HepG2 (cell line): ENCODE data around the gene CKAP5. TPM values are rescaled to one million over a fixed set of nuclear protein-coding genes. Genes with fewer than 3 reads are reported as not detected.

Experiments used
- ATAC-seq: fragments of 200-7000 bp; cut with Tn5 transposase; 3 replicates; pipeline ENCODE4 v1.9.1; 2020; ENCODE audit warnings: mild to moderate bottlenecking, moderate library complexity
- BruUV-seq: library from RNA; stranded (reverse); fragments of 400-500 nt; replicated peaks from 2 replicates; lab custom pipeline; 2021; lab: Mats Ljungman, UMichigan
- CTCF ChIA-PET: fragments of 300-600 bp; formaldehyde crosslinking; extraction: SDS; loops from one replicate; lab custom pipeline; 2021; ENCODE audit warnings: low total read pairs, inconsistent platforms, low intra/inter-chr PET ratio; lab: Yijun Ruan, JAX
- POLR2A ChIA-PET: fragments of 350-600 bp; sonication (Branson Sonifier 250); formaldehyde crosslinking; loops from one replicate; lab custom pipeline; 2020; ENCODE audit warnings: antibody characterized with exemption, inconsistent platforms; lab: Yijun Ruan, JAX
- DNase-seq: peaks from one replicate; pipeline ENCODE4 v3.0.0-alpha.2; 2015; ENCODE audit warnings: low spot score
- FAIRE-seq: peaks from 3 replicates; lab custom pipeline; 2011; peaks lifted over from hg19 to GRCh38; lab: Jason Lieb, UNC
- H2AFZ ChIP-seq: one replicate; pipeline ENCODE4 v1.6.1; 2011; ENCODE audit warnings: low read length, inconsistent platforms
- H3K27ac ChIP-seq: fragments of 300-600 bp; 3 replicates; pipeline ENCODE4 v1.8.0; 2011; ENCODE audit warnings: mixed run types, mild to moderate bottlenecking, mixed read lengths, low read length, inconsistent platforms; ENCODE audit not compliant: insufficient read depth; ENCODE audit errors: extremely low read length
- H3K27me3 ChIP-seq, 2 experiments: fragments of 200-600 bp in 1 of 2; 2 replicates in 1 of 2; 3 replicates in 1 of 2; pipeline versions ENCODE4 v1.6.0 to v1.8.0; 2011; ENCODE audit warnings: low read length in 2 of 2, mild to moderate bottlenecking in 2 of 2, moderate library complexity in 2 of 2, inconsistent platforms in 1 of 2; ENCODE audit not compliant: insufficient read depth in 2 of 2, control insufficient read depth in 1 of 2
- H3K36me3 ChIP-seq, 2 experiments: fragments of 200-600 bp in 1 of 2; replicated peaks in 1 of 2; 2 replicates in 1 of 2; 3 replicates in 1 of 2; pipeline versions ENCODE4 v1.5.1 to v1.8.0; 2011; ENCODE audit warnings: low read length in 2 of 2, inconsistent platforms in 1 of 2; ENCODE audit not compliant: insufficient read depth in 2 of 2, control insufficient read depth in 1 of 2
- H3K4me1 ChIP-seq: 2 replicates; pipeline ENCODE4 v1.5.1; 2012; ENCODE audit warnings: low read length, inconsistent platforms; ENCODE audit not compliant: insufficient read depth
- H3K4me2 ChIP-seq: 2 replicates; pipeline ENCODE4 v1.6.0; 2011; ENCODE audit warnings: low read depth, low read length, inconsistent platforms
- H3K4me3 ChIP-seq, 3 experiments: fragments of 200-600 bp in 1 of 3; sonication (generic), shearing (Covaris generic) in 1 of 3; replicated peaks in 1 of 3; 2 replicates each; pipeline ENCODE4 v1.5.1; 2011 to 2016; ENCODE audit warnings: low read length in 3 of 3, inconsistent platforms in 2 of 3, low read depth in 2 of 3, mild to moderate bottlenecking in 2 of 3, control low read depth in 1 of 3, mixed read lengths in 1 of 3; ENCODE audit not compliant: insufficient read depth in 1 of 3
- H3K79me2 ChIP-seq: one replicate; pipeline ENCODE4 v1.6.1; 2011; ENCODE audit warnings: low read length, inconsistent platforms; ENCODE audit not compliant: insufficient read depth
- H3K9ac ChIP-seq: 2 replicates; pipeline ENCODE4 v1.6.0; 2011; ENCODE audit warnings: mild to moderate bottlenecking, low read depth, low read length, inconsistent platforms; ENCODE audit not compliant: insufficient read depth
- H3K9me3 ChIP-seq: 2 replicates; pipeline ENCODE4 v1.5.1; 2012; ENCODE audit warnings: mild to moderate bottlenecking, low read length
- H4K20me1 ChIP-seq: 2 replicates; pipeline ENCODE4 v1.6.0; 2011; ENCODE audit warnings: inconsistent platforms, mild to moderate bottlenecking, low read length, moderate library complexity; ENCODE audit not compliant: insufficient read depth
- BCLAF1 ChIP-seq: fragments of 450-650 bp; IDR thresholded peaks from 2 replicates; pipeline ENCODE4 v1.6.1; 2017; ENCODE audit warnings: mild to moderate bottlenecking
- DRAP1 ChIP-seq: IDR thresholded peaks from 2 replicates; pipeline ENCODE4 v1.6.1; 2016; ENCODE audit warnings: missing genetic modification reagents, missing compliant biosample characterization
- E2F5 ChIP-seq: sonication (generic); formaldehyde crosslinking; conservative IDR thresholded peaks from 2 replicates; pipeline ENCODE4 v1.4.0; 2020; ENCODE audit warnings: missing genetic modification reagents
- GABPA ChIP-seq, 2 experiments: IDR thresholded peaks; 2 replicates each; pipeline ENCODE4 v1.6.1; 2011 to 2016; ENCODE audit warnings: low read depth in 2 of 2, low read length in 1 of 2, missing biosample characterization in 1 of 2, missing genetic modification characterization in 1 of 2
- MAF1 ChIP-seq: sonication (generic); formaldehyde crosslinking; IDR thresholded peaks from 2 replicates; pipeline ENCODE4 v1.5.0; 2020; ENCODE audit warnings: missing genetic modification reagents, borderline replicate concordance
- NR3C1 ChIP-seq: sonication (generic); formaldehyde crosslinking; IDR thresholded peaks from 2 replicates; pipeline ENCODE4 v1.4.0; 2020; ENCODE audit warnings: missing genetic modification reagents
- PHF21A ChIP-seq: sonication (generic); formaldehyde crosslinking; IDR thresholded peaks from 2 replicates; pipeline ENCODE4 v1.5.0; 2020; ENCODE audit warnings: mild to moderate bottlenecking, missing genetic modification reagents
- SMARCC2 ChIP-seq: fragments of 450-650 bp; IDR thresholded peaks from 2 replicates; pipeline ENCODE4 v1.6.1; 2017; ENCODE audit warnings: antibody characterized with exemption, mild to moderate bottlenecking
- THAP8 ChIP-seq: sonication (generic); formaldehyde crosslinking; IDR thresholded peaks from 2 replicates; pipeline ENCODE4 v1.5.1; 2020; ENCODE audit warnings: missing genetic modification reagents, mild to moderate bottlenecking, borderline replicate concordance
- ZNF232 ChIP-seq: sonication (generic); formaldehyde crosslinking; IDR thresholded peaks from 2 replicates; pipeline ENCODE4 v1.4.0; 2020; ENCODE audit warnings: missing genetic modification reagents, borderline replicate concordance
- ZNF234 ChIP-seq: sonication (generic); formaldehyde crosslinking; conservative IDR thresholded peaks from 2 replicates; pipeline ENCODE4 v1.5.1; 2020; ENCODE audit warnings: mild to moderate bottlenecking, missing genetic modification reagents
- ZNF292 ChIP-seq: sonication (generic); formaldehyde crosslinking; IDR thresholded peaks from 2 replicates; pipeline ENCODE4 v1.8.1; 2022; ENCODE audit warnings: mild to moderate bottlenecking, low read depth, missing genetic modification reagents, borderline replicate concordance
- ZNF3 ChIP-seq: IDR thresholded peaks from 2 replicates; pipeline ENCODE4 v1.7.0; 2017; ENCODE audit warnings: inconsistent platforms
- ZNF543 ChIP-seq: sonication (generic); formaldehyde crosslinking; IDR thresholded peaks from 2 replicates; pipeline ENCODE4 v1.4.0; 2020; ENCODE audit warnings: mild to moderate bottlenecking, missing genetic modification reagents
- ZNF570 ChIP-seq: sonication (generic); formaldehyde crosslinking; IDR thresholded peaks from 2 replicates; pipeline ENCODE4 v1.4.0; 2020; ENCODE audit warnings: mild to moderate bottlenecking, missing genetic modification reagents, borderline replicate concordance
- ZNF589 ChIP-seq: sonication (generic); formaldehyde crosslinking; conservative IDR thresholded peaks from 2 replicates; pipeline ENCODE4 v1.8.0; 2022; ENCODE audit warnings: mild to moderate bottlenecking, moderate library complexity, missing genetic modification reagents
- ZNF660 ChIP-seq: sonication (generic); formaldehyde crosslinking; IDR thresholded peaks from 2 replicates; pipeline ENCODE4 v1.5.1; 2020; ENCODE audit warnings: mild to moderate bottlenecking, low read depth, missing genetic modification reagents, borderline replicate concordance
- ZNF672 ChIP-seq: sonication (generic); formaldehyde crosslinking; IDR thresholded peaks from 2 replicates; pipeline ENCODE4 v1.8.1; 2022; ENCODE audit warnings: missing genetic modification reagents
- WGBS: methylation state at CpG from one replicate; pipeline ENCODE4 v1.1.6; 2017; ENCODE audit warnings: low lambda C conversion rate; 5-methylcytosine and 5-hydroxymethylcytosine counted together
- in situ Hi-C: cut with HindIII; loops from 2 replicates; pipeline ENCODE4 v1.10.0; 2017; ENCODE audit warnings: low pct_unique_long_range_greater_than_20kb; ENCODE audit not compliant: extremely low pct_ligation_motif_present
- intact Hi-C: fragments of 100-400 bp; cut with micrococcal nuclease; formaldehyde crosslinking; loops from one replicate; pipeline ENCODE4 v1.10.0; 2022; ENCODE audit not compliant: unreplicated experiment
- polyA plus RNA-seq, 8 experiments: library from polyadenylated mRNA; depleted of rRNA in 3 of 8; stranded (reverse) in 7 of 8; unstranded in 1 of 8; fragments of >200 nt; fragmentation: Illumina TruSeq in 4 of 8; extraction: Trizol in 4 of 8; gene quantifications; 2 replicates each; pipeline versions ENCODE4 v1.2.1 to v1.2.3, GENCODE V29; 2011 to 2016; ENCODE audit warnings: low read depth in 4 of 8, missing spikeins in 1 of 8, mixed read lengths in 1 of 8; ENCODE audit not compliant: insufficient read depth in 1 of 8
- total RNA-seq, 5 experiments: library from RNA; depleted of rRNA; stranded (reverse); fragments of >200 nt; fragmentation: Illumina TruSeq; extraction: Trizol; gene quantifications; 2 replicates each; pipeline ENCODE4 v1.2.3, GENCODE V29; 2016; ENCODE audit warnings: low read depth in 1 of 5

CKAP5 gene
- total and polyA plus RNA-seq, 2 of the 13 experiments (the other 11 are each of a cell fraction or from before 2014, with no cell fraction given) = 79.2 to 103 TPM

- TF ChIP-seq THAP8 (CRISPR knock-in tag) (no peak), ZNF589 (CRISPR knock-in tag) (no peak), SMARCC2 (no peak)
Measured at GRCh38 chr11:46890665-46891064, 44.6 kb upstream of the CKAP5 start (continued).

- ATAC-seq (peak; percentile 88), DNase-seq (peak; percentile 65), FAIRE-seq (peak; percentile 90)
- no peaks in the 10 kb centered on the region for H4K20me1 ChIP-seq
- H3K9ac ChIP-seq = no peak overlapping the region
- no peaks in the 10 kb centered on the region for H3K79me2 ChIP-seq
- H3K4me3 ChIP-seq = no peak overlapping the region
- POLR2A ChIA-PET = no interaction called here
- H3K27me3 ChIP-seq = no peaks in the 10 kb centered on the region
- H3K27ac ChIP-seq = no peak overlapping the region
- intact Hi-C loops (loop anchor here (1.0 to 2.0 kb wide), 3 partner anchors 27 to 271 kb away; no protein-coding TSS in a partner anchor), in situ Hi-C loops (loop anchor here (5.0 kb wide), 1 partner anchor 272 kb away; no protein-coding TSS in a partner anchor)
- no peak overlapping the region for H3K4me2 ChIP-seq
- H3K4me1 ChIP-seq = no peaks in the 10 kb centered on the region
- H2AFZ ChIP-seq = no peak overlapping the region
- H3K9me3 ChIP-seq = no peaks in the 10 kb centered on the region
- CTCF ChIA-PET = interaction anchor here (1.2 to 3.4 kb wide), 5 partner anchors 30 to 466 kb away, joined by 3 to 57 read pairs (median 8); no protein-coding TSS in a partner anchor
- peaks cover 13 to 53% of the 10 kb centered on the region in 2 experiments for H3K36me3 ChIP-seq
- BruUV-seq = no TSS peak
- WGBS = 72% methylated on average over 21 of the region's 23 CpGs
- TF ChIP-seq MAF1 = no peak
- no peak for TF ChIP-seq ZNF292 (CRISPR knock-in tag)
- no peak for TF ChIP-seq ZNF570
- no peak for TF ChIP-seq ZNF672 (CRISPR knock-in tag)
- no peak for TF ChIP-seq ZNF3 (CRISPR knock-in tag)
- no peak for TF ChIP-seq NR3C1
- TF ChIP-seq ZNF234 (CRISPR knock-in tag) = no peak
- TF ChIP-seq DRAP1 = no peak
- TF ChIP-seq PHF21A = no peak
- TF ChIP-seq ZNF660 = no peak
- no peak for TF ChIP-seq E2F5 (CRISPR knock-in tag)
- TF ChIP-seq ZNF232 (CRISPR knock-in tag) = no peak
- no peak for TF ChIP-seq ZNF543 (CRISPR knock-in tag)
- TF ChIP-seq BCLAF1 = no peak
- no peak for TF ChIP-seq GABPA (IDR thresholded peaks at IDR 0.05; ENCODE audit: low read depth, low read length)
- TF ChIP-seq GABPA (CRISPR knock-in tag; IDR thresholded peaks at IDR 0.05; ENCODE audit: low read depth) = no peak
Measured at GRCh38 chr11:46889689-46890475, 43.8 kb upstream of the CKAP5 start.
